Astrocyte (in vitro differentiated cells and primary cell): Measurements from ENCODE around the gene IGFBPL1. TPM values are rescaled to one million over a fixed set of nuclear protein-coding genes. Genes with fewer than 3 reads are reported as not detected.

Experiments used
- DNase-seq: peaks from one replicate; pipeline ENCODE4 v3.0.0-alpha.2; 2010; ENCODE audit warnings: low read depth
- FAIRE-seq: peaks from 2 replicates; lab custom pipeline; 2011; peaks lifted over from hg19 to GRCh38; lab: Jason Lieb, UNC
- H2AFZ ChIP-seq: 2 replicates; pipeline ENCODE4 v1.6.0; 2012; ENCODE audit warnings: low read depth, low read length, inconsistent platforms
- H3K27ac ChIP-seq: 2 replicates; pipeline ENCODE4 v1.5.1; 2011; ENCODE audit warnings: low read depth, low read length, inconsistent platforms
- H3K27me3 ChIP-seq: 2 replicates; pipeline ENCODE4 v1.6.0; 2011; ENCODE audit warnings: low read length, inconsistent platforms; ENCODE audit not compliant: insufficient read depth
- H3K36me3 ChIP-seq: 2 replicates; pipeline ENCODE4 v1.5.1; 2011; ENCODE audit warnings: low read length, inconsistent platforms; ENCODE audit not compliant: insufficient read depth
- H3K4me1 ChIP-seq: 2 replicates; pipeline ENCODE4 v1.5.1; 2011; ENCODE audit warnings: low read length, inconsistent platforms; ENCODE audit not compliant: insufficient read depth
- H3K4me2 ChIP-seq: 2 replicates; pipeline ENCODE4 v1.6.0; 2012; ENCODE audit warnings: low read length, inconsistent platforms
- H3K4me3 ChIP-seq: 2 replicates; pipeline ENCODE4 v1.5.1; 2011; ENCODE audit warnings: low read depth, mild to moderate bottlenecking, low read length, inconsistent platforms; ENCODE audit not compliant: insufficient read depth
- H3K79me2 ChIP-seq: 2 replicates; pipeline ENCODE4 v1.6.0; 2012; ENCODE audit warnings: mild to moderate bottlenecking, low read length, inconsistent platforms; ENCODE audit not compliant: insufficient read depth
- H3K9ac ChIP-seq: 2 replicates; pipeline ENCODE4 v1.6.0; 2012; ENCODE audit warnings: mild to moderate bottlenecking, low read length, inconsistent platforms
- H3K9me3 ChIP-seq: 2 replicates; pipeline ENCODE4 v1.5.1; 2012; ENCODE audit warnings: low read depth, mild to moderate bottlenecking, low read length, inconsistent platforms; ENCODE audit not compliant: insufficient read depth
- H4K20me1 ChIP-seq: 2 replicates; pipeline ENCODE4 v1.6.0; 2012; ENCODE audit warnings: low read length, inconsistent platforms; ENCODE audit not compliant: insufficient read depth
- H3K27ac Mint-ChIP-seq: one replicate; pipeline ENCODE4 v1.8.0; 2021; ENCODE audit warnings: mild to moderate bottlenecking, mixed read lengths; ENCODE audit not compliant: unreplicated experiment
- H3K27me3 Mint-ChIP-seq: one replicate; pipeline ENCODE4 v1.8.0; 2021; ENCODE audit warnings: low read depth, mixed read lengths; ENCODE audit not compliant: unreplicated experiment
- H3K36me3 Mint-ChIP-seq: one replicate; pipeline ENCODE4 v1.8.0; 2021; ENCODE audit warnings: low read depth, mixed read lengths; ENCODE audit not compliant: unreplicated experiment
- H3K4me1 Mint-ChIP-seq: one replicate; pipeline ENCODE4 v1.8.0; 2021; ENCODE audit warnings: low read depth, mixed read lengths; ENCODE audit not compliant: unreplicated experiment
- H3K4me3 Mint-ChIP-seq: one replicate; pipeline ENCODE4 v1.8.0; 2021; ENCODE audit warnings: mild to moderate bottlenecking, moderate library complexity, mixed read lengths; ENCODE audit not compliant: unreplicated experiment
- H3K9me3 Mint-ChIP-seq: one replicate; pipeline ENCODE4 v1.8.0; 2021; ENCODE audit warnings: mild to moderate bottlenecking, mixed read lengths; ENCODE audit not compliant: unreplicated experiment
- EZH2 ChIP-seq: IDR thresholded peaks from 2 replicates; pipeline ENCODE4 v1.6.1; 2012; ENCODE audit warnings: mild to moderate bottlenecking, low read length, inconsistent platforms; ENCODE audit not compliant: insufficient read depth
- total RNA-seq: library from RNA; stranded (reverse); gene quantifications from 2 replicates; pipeline ENCODE4 v1.2.1, GENCODE V29; 2021
- TF ChIP-seq, protein P1 (sequence below): IDR thresholded peaks from 2 replicates; pipeline ENCODE4 v1.5.1; 2011; ENCODE audit warnings: low read depth, mild to moderate bottlenecking, inconsistent platforms, low read length, moderate library complexity; ENCODE audit not compliant: insufficient read depth

IGFBPL1 gene
- total RNA-seq, 1 donor from 2014 or later = 11.0 TPM

DNA sequence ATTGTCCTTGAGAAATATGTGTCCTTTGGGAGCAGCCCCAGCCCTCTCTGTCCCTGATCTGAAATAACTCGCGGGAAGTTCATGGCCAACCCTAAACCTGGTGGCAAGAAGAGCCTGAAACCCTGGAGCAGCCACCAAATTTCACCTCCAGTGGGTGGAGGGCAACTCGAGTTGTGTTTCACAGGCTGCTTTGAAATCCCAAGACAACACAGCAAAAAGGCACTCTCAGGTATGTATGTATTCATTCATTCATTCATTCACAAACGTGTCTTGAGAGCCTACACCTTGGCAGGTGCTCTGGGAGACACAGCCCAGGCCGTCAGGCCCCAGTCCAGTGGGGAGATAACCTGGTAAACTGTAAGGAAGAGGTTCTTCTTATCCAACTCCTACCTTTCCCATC, 67.4 kb downstream of the IGFBPL1 start:
- no peaks in the 10 kb centered on the region for H3K9me3 Mint-ChIP-seq

More for the DNA sequence above, 67.4 kb downstream of the IGFBPL1 start:
- Mint-ChIP-seq H3K27ac (no peak overlapping the region), H3K4me3 (no peak overlapping the region), H3K36me3 (no peaks in the 10 kb centered on the region), H3K27me3 (peaks cover 16% of the 10 kb centered on the region), H3K4me1 (peaks cover 42% of the 10 kb centered on the region)
- DNase-seq (no peak), FAIRE-seq (no peak)
- Histone ChIP-seq H3K36me3 (no peaks in the 10 kb centered on the region), H3K79me2 (no peaks in the 10 kb centered on the region), H3K4me1 (peaks cover 30% of the 10 kb centered on the region), H3K4me3 (no peak overlapping the region), H4K20me1 (no peaks in the 10 kb centered on the region), H3K27ac (no peak overlapping the region), H3K9ac (no peak overlapping the region), H3K9me3 (no peaks in the 10 kb centered on the region), H2AFZ (no peak overlapping the region), H3K27me3 (peaks cover 10% of the 10 kb centered on the region), H3K4me2 (no peak overlapping the region)
- TF ChIP-seq, protein P1, sequence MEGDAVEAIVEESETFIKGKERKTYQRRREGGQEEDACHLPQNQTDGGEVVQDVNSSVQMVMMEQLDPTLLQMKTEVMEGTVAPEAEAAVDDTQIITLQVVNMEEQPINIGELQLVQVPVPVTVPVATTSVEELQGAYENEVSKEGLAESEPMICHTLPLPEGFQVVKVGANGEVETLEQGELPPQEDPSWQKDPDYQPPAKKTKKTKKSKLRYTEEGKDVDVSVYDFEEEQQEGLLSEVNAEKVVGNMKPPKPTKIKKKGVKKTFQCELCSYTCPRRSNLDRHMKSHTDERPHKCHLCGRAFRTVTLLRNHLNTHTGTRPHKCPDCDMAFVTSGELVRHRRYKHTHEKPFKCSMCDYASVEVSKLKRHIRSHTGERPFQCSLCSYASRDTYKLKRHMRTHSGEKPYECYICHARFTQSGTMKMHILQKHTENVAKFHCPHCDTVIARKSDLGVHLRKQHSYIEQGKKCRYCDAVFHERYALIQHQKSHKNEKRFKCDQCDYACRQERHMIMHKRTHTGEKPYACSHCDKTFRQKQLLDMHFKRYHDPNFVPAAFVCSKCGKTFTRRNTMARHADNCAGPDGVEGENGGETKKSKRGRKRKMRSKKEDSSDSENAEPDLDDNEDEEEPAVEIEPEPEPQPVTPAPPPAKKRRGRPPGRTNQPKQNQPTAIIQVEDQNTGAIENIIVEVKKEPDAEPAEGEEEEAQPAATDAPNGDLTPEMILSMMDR = no peak
- TF ChIP-seq EZH2 = no peak

Other genes starting within 250 kb of the IGFBPL1 start
- 124 and 137 TPM in 2 replicates for gene ALDH1B1, start 31.8 kb downstream of the IGFBPL1 start, total RNA-seq
- gene ANKRD18A, start 196.1 kb upstream of the IGFBPL1 start, total RNA-seq = 4.0 and 11.7 TPM in 2 replicates